Measurements from ENCODE around the gene INIP. TPM values are rescaled to one million over a fixed set of nuclear protein-coding genes. Genes with fewer than 3 reads are reported as not detected.
A peak's percentile ranks its signal among the peaks of the same experiment; 100 is the strongest.

The INIP gene
- polyA plus RNA-seq, 2 of the 4 experiments (the other 2 are of a cell fraction): 20.7 to 40.0 TPM

GRCh38 chr9:112743216-112743836 is 25.4 kb upstream of the INIP start:
- H3K4me2 ChIP-seq: no peak overlapping the region

GRCh38 chr9:112734892-112735291 is 17.0 kb upstream of the INIP start:
- TF ChIP-seq EHF (CRISPR knock-in tag; IDR thresholded peaks at IDR 0.05): no peak
- TF ChIP-seq REST (IDR thresholded peaks at IDR 0.05): no peak
- no peak for TF ChIP-seq HDAC2 (IDR thresholded peaks at IDR 0.05)
- TF ChIP-seq CBX8 (IDR thresholded peaks at IDR 0.05): no peak
- no peak for TF ChIP-seq CBX2 (IDR thresholded peaks at IDR 0.05; ENCODE audit: borderline replicate concordance, low read depth)
- no peak overlapping the region for H3K4me2 ChIP-seq
- ATAC-seq (no peak), FAIRE-seq (no peak), DNase-seq (ENCODE audit: low read depth in 1 of 2, low spot score in 1 of 2) (no peak)
- ChIA-PET CTCF (no interaction called here), POLR2A (no interaction called here)
- H3K27ac ChIP-seq: no peak overlapping the region
- 70% methylated on average over 2 of the region's 2 CpGs for WGBS (ENCODE audit: missing lambda C conversion rate)
- H3K4me3 ChIP-seq: no peak overlapping the region
- H3K4me1 ChIP-seq: peaks cover 8% of the 10 kb centered on the region; the same call in 1 of the 3 replicates
- H3K9me3 ChIP-seq: no peaks in the 10 kb centered on the region

More at GRCh38 chr9:112743216-112743836, 25.4 kb upstream of the INIP start:
- 46% methylated on average over 3 of the region's 3 CpGs for WGBS (ENCODE audit: missing lambda C conversion rate)
- POLR2A ChIA-PET: no interaction called here
- peak in 1 of 2 experiments; percentile 62; a peak in 2 of 6 replicates for ATAC-seq
- no peaks in the 10 kb centered on the region for H3K9me3 ChIP-seq
- no peaks in the 10 kb centered on the region for H3K4me1 ChIP-seq
- CTCF ChIA-PET: interaction anchor here (0.6 to 2.2 kb wide), 3 partner anchors 11 to 50 kb away, joined by 3 to 4 read pairs (median 3); no protein-coding TSS in a partner anchor
- FAIRE-seq: no peak
- no peak overlapping the region for H3K27ac ChIP-seq
- no peak overlapping the region for H3K4me3 ChIP-seq
- no peak for DNase-seq (ENCODE audit: low read depth in 1 of 2, low spot score in 1 of 2)
- TF ChIP-seq RAD21 (conservative IDR thresholded peaks at IDR 0.05 in 1 of 2, IDR thresholded peaks at IDR 0.05 in 1 of 2): peak in 1 of 2 experiments; percentile 21; a peak in 1 of 5 replicates
- no peak for TF ChIP-seq CTCF (IDR thresholded peaks at IDR 0.05)
- TF ChIP-seq PHF8 (IDR thresholded peaks at IDR 0.05; ENCODE audit: borderline replicate concordance, low read depth): no peak

GRCh38 chr9:112731971-112732370 is 14.1 kb upstream of the INIP start:
- Histone ChIP-seq H3K4me2 (peak overlapping the region; percentile 27; the same call in 2 of the 3 replicates), H3K4me3 (no peak overlapping the region), H3K27ac (no peak overlapping the region), H3K9me3 (no peaks in the 10 kb centered on the region), H3K4me1 (peaks cover 8% of the 10 kb centered on the region; the same call in 1 of the 3 replicates)
- WGBS (ENCODE audit: missing lambda C conversion rate): 24% methylated on average over 7 of the region's 7 CpGs
- no peak for TF ChIP-seq ZFP36 (IDR thresholded peaks at IDR 0.05; ENCODE audit: borderline replicate concordance, partially characterized antibody)
- POLR2A ChIA-PET: interaction anchor here (1.9 kb wide), 1 partner anchor 18 kb away, joined by 8 read pairs; no protein-coding TSS in a partner anchor
- DNase-seq (ENCODE audit: low read depth in 1 of 2, low spot score in 1 of 2) (peak in 1 of 2 experiments; percentile 42), ATAC-seq (peak in 1 of 2 experiments; percentile 64; a peak in 3 of 6 replicates), FAIRE-seq (no peak)
- CTCF ChIA-PET: interaction anchor here (0.7 to 1.3 kb wide), 3 partner anchors 16 to 61 kb away, joined by 3 to 4 read pairs (median 3); no protein-coding TSS in a partner anchor

- Histone ChIP-seq H3K27ac (no peak overlapping the region), H3K4me1 (peaks cover 5% of the 10 kb centered on the region; the same call in 1 of the 3 replicates), H3K4me3 (no peak overlapping the region), H3K4me2 (no peak overlapping the region), H3K9me3 (no peaks in the 10 kb centered on the region)
- ChIA-PET POLR2A (no interaction called here), CTCF (interaction anchor here (1.6 kb wide), 1 partner anchor 8 kb away, joined by 5 read pairs; no protein-coding TSS in a partner anchor)
- no peak for DNase-seq (ENCODE audit: low read depth in 1 of 2, low spot score in 1 of 2)
- WGBS (ENCODE audit: missing lambda C conversion rate): 92% methylated on average over 2 of the region's 2 CpGs
- ATAC-seq: no peak
- FAIRE-seq: no peak
- no peak for TF ChIP-seq EHF (CRISPR knock-in tag; IDR thresholded peaks at IDR 0.05)
- no peak for TF ChIP-seq RNF2 (IDR thresholded peaks at IDR 0.05; ENCODE audit: borderline replicate concordance, low read depth)
- no peak for TF ChIP-seq CHD4 (IDR thresholded peaks at IDR 0.05; ENCODE audit: borderline replicate concordance)
Measured at GRCh38 chr9:112728401-112728800, 10.5 kb upstream of the INIP start.
